Activated naive CD4-positive, alpha-beta T cell (primary cell): ENCODE data around the gene MYH6.
"Not testable (repeated sequence)": the region's sequence is repeated elsewhere in the genome, so short reads cannot be mapped to it uniquely, and the experiment has no call there.

ENCODE experiments used
- DNase-seq, 4 experiments: peaks; one replicate each; lab custom pipeline; 2025; lab: John Stamatoyannopoulos, UW

MYH6 gene

DNA sequence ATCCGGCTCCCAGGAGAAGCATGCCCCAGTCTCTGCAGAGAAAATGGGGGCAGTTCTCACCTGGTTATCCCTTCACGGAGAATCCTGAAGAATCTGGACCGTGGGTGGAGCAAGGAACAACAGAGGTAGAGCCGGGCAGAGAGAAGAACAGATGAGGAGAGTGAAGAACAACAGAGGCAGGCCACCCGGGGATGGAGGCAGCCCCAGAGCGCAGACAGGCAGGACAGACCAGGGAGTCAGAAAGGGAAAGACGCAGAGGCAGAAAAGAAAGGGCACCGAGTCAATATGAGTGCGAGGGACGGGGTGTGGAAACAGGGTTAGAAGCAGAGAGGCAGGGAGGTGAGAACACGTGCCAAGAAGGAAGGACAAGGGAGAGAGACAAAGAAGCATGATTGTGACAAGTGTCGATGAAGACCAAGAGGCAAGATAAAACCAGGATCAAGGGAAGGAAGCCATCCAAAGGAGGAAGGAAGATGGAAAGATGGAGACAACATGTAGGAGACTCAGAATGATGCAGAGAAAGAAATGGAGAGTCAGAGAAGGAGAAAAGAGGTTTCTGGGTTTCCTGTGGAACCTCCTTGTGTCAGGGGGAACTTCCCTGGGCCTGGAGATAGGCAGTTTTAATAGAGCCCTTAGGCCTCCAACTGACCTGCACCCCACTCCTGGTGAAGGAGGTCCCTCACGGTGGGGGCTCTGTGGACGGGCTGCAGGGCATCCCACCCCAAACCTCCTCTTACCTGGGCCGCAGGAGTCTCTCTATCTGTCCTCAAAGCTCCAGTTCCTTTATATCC lies at the start of gene MYH6:
Gene MYH6, minus strand, starts transcription at position 758 of the 791 bp plus-strand sequence. CDS start 1,050 bp downstream, outside the sequence.
- DNase-seq: no peak

- not testable (repeated sequence) for DNase-seq
Observed at GRCh38 chr14:23456883-23457586, 49.0 kb upstream of the MYH6 start.

DNA sequence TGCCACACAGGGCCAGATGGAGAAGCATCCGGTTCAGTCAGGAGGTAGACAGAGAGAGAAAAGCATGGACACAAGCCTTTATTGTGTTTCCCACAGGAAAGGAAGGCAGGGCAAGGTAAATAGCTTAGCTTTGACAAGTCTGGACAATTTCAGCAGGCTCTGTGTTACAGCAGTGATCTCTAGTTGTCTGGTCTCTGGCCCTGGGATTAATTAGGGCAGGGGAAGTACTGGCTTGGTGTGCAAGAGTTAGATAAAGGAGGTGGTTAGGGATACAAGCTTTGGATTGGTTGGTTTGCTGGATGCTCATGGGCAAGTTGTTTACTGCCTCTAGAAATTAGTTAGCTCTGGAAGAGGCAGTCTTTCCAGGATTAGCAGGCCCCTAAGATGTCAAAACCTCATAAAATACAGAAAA lies 46.4 kb upstream of the MYH6 start:
- DNase-seq: no peak

DNA sequence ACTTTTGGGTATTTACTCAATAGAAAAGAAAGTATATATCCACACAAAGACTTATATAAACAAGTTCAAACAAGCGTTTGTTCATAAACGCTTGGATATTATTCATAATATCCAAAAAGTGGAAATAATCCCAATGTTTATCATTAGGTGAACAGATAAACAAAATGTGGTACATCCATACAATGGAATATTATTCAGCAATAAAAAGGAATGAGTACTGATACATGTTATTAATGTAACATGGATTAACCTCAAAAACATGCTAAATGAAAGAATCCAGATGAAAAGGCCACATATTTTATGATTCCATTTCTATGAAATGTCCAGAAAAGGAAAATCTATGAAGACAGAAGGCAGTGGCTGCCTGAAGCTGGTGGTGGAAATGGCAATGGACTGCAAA lies 44.2 kb upstream of the MYH6 start:
- DNase-seq: no peak

- DNase-seq: no peak
Observed at GRCh38 chr14:23450379-23450778, 42.3 kb upstream of the MYH6 start.

DNA sequence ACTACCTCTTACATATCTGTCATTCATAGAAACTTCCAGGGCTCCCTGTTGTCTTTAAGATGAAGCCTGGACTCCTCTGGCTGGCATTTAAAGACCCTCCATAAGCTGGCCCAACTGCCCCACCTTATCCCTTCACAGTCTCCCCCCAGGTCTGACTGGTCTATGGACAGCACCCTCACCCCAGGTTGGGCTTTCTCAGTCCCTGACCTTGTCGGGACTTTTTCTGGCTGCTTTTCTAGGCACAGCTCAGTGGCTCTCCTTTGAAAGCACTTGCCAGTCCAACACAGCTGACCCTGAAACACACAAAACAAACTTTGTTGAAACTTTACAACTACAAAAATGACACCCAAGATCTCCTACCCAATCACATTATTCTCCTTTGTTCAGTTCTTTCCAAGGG lies 41.2 kb upstream of the MYH6 start:
- no peak for DNase-seq

DNA sequence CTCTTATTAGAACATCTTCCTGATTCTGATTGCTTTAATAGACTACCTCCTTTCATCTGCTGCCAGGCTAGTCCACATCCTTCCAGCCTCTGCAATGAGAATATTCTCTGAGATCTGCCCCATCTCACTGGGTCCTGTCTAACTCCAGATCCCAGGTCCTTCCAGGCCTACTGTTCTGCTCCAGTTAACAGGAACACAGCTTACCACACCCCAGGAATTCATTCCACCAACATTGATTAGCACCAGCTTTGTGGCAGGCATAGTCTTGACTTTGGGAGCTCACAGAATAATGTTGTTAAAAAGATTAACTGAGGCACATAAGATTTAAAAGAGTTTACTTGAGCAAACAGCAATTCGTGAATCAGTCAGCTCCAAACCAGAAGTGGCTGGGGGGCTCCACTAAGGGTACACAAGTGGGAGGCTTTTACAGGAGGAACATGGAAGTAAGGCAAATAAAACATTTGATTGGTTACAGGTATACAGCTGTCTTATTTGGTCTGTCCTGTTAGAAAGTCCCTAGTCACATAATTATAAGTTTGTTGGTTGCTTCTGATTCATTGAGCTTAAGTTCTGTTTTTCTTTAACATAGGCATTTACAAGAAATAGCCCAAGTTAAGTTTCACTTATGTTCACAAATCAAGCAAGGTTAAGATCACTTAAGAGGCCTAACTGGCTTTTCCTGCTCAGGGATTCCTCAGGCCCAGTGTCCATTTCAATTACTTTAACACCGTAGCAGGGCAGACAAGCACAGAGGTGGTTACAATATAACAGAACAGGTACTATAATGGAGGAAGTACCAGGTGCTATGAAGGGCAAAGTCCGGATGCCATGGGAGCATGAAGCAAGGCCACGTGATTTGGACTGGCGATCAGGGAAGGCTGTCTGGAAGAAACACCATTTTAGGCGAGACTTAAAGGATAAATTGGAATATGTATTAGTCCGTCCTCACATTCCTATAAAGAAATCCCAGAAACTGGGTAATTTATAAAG lies 39.6 kb upstream of the MYH6 start:
- no peak for DNase-seq

GRCh38 chr14:23446291-23446851 lies 38.3 kb upstream of the MYH6 start:
- DNase-seq: no peak

DNA sequence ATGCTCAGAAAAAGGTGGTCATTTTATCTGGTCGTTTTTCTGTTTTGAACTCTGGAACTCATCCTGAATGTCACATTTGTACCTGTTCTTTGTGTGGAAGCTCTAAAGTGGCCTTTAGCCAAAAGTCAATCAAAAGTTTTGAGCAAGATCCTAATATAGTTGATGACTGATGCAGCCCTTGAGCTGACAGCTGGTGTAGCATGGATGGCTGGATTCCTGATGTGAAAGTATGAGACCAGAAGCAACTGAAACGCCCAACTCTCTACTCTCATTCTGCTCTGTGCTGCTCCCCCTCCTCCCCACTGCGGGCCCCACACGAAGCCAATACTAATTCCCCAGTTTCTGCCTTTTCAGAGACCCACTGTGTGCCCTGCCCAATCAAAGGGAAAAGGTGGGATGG lies 37.7 kb upstream of the MYH6 start:
- no peak for DNase-seq

DNA sequence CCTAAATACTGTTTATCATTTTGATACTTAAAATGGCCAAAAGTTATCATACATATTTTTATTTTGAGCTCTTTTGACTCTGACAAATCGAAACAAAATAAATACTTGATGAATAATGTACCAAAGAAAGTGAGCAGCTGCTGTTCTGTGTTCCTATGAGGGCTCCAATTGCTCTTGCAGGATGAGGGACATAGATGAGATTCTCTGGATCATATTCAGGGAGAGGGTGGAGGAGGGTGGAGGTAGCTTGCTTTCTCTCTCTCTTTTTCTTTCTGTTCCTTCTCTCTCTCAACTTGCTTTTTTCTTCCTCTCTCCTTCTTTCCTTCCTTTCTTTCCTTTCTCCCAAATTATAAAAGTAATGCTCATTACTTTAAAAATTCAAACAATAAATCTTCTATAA lies 36.2 kb upstream of the MYH6 start:
- DNase-seq: no peak

DNA sequence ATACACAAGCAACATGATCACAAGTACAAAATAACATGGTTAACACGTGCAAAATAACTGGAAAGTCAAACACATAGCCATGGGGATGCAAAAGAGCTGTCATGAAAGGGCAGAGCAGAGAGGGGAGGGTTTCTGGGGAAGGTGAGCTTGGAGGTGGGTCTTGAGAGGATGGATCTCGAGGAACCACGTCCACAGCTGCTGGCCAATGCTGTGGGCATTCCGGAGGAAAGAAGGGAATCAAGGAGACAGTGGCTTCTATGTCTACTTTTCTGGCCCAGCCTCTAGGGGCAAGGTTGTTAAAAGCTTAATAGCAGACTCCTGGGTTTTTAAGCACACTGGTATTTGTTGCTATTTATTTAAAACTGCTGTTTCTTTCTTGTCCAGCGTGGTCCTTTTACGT lies 35.8 kb upstream of the MYH6 start:
- no peak for DNase-seq

- no peak for DNase-seq
Observed at GRCh38 chr14:23443411-23443812, 35.3 kb upstream of the MYH6 start.

DNA sequence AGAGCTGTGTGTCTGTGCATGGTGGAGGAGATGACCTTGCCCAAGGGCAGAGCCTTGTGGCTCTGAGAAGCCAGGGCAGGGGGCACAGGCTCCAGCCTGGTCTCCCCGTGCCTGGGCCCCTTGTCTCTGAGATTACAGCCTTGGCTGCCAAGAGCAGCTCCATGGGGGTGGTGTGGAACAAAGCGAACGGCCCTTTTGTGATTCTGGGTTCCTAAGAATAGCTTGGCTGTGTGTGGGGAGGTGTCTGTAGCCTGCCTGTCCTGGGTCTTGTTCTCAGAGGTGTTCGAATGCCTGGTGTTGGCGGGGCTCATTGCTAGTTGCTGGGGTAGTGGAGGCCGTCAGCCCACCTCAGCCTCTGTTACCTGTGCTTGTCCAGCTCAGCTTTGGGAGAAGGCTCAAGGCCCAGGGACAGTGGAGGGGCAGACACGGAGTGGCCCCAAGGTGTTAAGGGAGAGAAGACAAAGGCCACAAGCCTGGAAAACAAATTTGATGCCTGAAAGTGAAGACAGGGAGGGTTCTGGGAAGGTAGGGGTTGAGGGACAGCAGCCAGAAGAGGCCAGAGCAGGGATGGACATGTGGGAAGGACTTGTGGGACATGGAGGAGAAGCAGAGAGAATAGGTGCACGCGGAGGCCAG lies 34.8 kb upstream of the MYH6 start:
- DNase-seq: peak in 1 of 4 experiments; percentile 11

DNA sequence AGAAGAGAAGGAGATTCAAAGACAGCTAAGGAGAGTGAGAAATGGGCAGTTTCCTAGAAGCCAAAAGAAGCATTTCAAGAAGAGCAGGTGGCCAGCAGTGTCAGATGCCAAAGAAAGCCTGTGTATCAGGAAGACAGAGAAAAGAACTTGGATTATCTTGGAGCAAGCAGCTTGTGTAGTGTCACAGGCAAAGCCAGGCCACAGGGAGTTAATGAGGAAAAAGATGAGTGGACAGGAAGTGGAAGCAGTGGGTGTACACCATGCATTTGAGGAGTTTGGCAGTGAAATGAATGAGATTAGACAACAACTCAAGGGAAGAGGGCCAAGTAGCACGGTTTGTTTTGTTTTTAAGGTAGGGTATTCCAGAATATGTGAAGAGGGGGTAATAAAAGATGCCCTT lies 33.0 kb upstream of the MYH6 start:
- DNase-seq: no peak

GRCh38 chr14:23439107-23439835 lies 31.2 kb upstream of the MYH6 start:
- no peak for DNase-seq

GRCh38 chr14:23438101-23438971 lies 30.3 kb upstream of the MYH6 start:
- no peak for DNase-seq

DNA sequence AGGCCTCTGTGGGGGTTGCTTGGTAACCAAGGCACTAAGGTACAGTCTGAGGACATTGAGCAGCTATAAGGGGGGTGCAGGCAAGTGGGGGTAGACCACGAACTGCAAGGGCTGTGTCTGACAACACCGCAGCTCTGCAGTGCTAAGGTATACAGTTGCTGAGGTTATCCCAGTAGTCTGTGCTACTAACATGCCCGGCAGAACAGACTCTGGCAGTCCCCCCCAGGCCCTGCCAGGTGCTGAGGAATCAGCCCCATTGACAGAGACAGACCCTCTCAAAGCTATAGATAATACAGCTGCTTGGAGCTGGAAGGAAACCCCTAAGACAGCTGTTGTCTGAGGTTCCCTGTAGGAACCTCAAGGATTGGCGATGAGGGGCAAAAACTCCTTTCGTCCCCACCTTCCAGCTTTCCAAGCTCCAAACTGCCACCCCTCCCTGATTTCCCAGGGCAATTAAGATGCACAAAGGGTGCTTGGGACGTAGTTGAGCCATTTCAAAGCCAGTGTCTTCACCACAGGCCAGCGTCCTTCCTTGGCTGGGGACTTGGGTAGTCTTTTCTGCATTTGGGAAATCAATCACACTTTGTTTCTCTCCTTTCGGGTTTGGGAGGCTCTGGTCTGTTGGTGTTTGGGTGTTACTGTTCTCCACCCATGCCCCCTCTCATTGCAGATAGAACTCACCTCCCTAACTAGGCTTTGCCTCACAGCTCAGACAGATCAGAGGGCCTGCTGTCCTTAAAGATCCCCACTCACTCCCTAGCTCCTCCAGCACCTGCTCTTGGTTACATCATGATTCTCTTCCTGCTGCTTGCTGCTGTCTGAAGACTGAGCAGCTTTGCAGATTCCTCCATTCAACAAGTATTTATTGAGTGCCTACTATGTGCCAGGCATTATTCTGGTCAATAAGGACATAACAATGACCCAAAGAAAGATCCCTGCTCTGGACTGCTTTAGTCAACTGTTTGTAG lies 29.3 kb upstream of the MYH6 start:
- DNase-seq: no peak

DNA sequence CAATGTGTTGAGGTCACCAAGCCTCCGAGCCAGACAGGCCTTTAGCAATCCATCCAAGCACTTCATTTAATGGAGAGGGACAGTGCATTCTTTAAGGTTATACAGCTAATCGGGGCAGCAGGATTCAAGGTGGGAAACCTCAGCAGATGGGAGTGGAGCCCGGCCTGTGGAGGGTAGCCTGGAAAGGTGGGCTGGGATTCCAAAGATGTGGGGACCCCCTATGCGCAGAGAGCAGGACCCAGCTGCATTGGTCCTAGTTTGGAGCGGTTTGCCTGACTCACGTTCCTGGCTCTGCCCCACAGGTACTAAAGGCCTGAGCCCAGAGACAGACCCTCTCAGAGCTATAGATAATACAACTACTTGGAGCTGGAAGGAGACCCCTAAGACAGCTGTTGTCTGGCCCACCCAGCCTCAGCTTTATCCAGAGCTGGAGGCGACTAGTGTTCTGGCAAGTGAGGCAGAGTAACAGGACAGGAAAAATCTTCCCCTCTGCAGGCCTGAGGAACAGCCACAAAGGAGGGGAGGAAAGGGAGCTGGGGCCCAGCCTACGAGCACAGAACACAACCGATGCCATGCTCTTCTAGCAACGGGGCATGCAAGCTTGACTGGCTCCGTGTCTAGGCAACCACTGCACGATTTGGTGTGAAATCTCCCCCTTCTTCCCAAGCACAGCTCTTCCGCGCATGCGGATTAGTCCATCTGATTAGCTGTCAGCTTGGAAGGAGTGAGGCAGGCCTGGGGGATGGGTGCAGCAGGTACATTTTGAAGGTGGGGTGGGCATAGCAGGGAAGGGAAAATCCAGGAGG lies 28.5 kb upstream of the MYH6 start:
- DNase-seq: no peak
